ENCODE data around the gene IL33.

DNA sequence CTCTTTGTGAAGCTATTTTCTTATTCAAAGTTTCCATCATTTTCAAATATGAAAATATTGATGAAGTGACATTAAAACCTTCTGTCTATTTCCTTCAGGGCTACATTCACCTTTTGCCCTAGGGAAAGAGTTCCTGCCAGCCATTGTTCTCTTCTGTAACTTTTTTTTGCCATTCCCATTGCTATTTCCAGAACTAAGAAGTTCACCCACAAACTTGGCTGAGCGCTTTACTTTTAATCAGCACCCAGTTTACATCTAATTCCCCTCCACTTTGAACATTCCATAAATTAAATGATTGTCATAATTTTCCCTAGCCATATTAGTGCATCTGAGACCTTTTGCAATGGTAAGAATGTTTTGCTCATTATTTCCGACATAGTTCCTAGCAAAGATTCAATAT, 4.4 kb downstream of the IL33 start:
- TF ChIP-seq RCOR1 (IDR thresholded peaks at IDR 0.05; ENCODE audit: insufficient replicate concordance, low read length) (no peak), SMC3 (IDR thresholded peaks at IDR 0.05; ENCODE audit: low read depth, low read length) (no peak), NFE2L2 (IDR thresholded peaks at IDR 0.05; ENCODE audit: low read depth, low read length) (no peak)

Data from IMR-90 (cell line).